HL-60 (cell line): Measurements from ENCODE around the gene GPR162.

Experiments used
- DNase-seq, 2 experiments: peaks; one replicate each; pipeline ENCODE4 v3.0.0-alpha.2; 2010 to 2020; ENCODE audit warnings: low read depth in 1 of 2, low spot score in 1 of 2
- H3K27ac ChIP-seq: fragments of 250-450 bp; sonication (Bioruptor Pico); replicated peaks from 2 replicates; pipeline ENCODE4 v1.5.1; 2020; ENCODE audit warnings: mild to moderate bottlenecking, moderate library complexity
- H3K27me3 ChIP-seq: fragments of 250-450 bp; sonication (Bioruptor Pico); 2 replicates; pipeline ENCODE4 v1.5.1; 2021; ENCODE audit warnings: mild to moderate bottlenecking, moderate library complexity; ENCODE audit not compliant: insufficient read depth, poor library complexity, severe bottlenecking
- H3K4me3 ChIP-seq: replicated peaks from 2 replicates; pipeline ENCODE4 v1.5.1; 2011; ENCODE audit warnings: mild to moderate bottlenecking, control low read depth, low read length; ENCODE audit not compliant: insufficient read depth
- CTCF ChIP-seq: IDR thresholded peaks from one replicate; pipeline ENCODE4 v1.5.1; 2011; ENCODE audit warnings: low read length, control low read depth, inconsistent platforms; ENCODE audit not compliant: insufficient read depth
- GABPA ChIP-seq: IDR thresholded peaks from 2 replicates; pipeline ENCODE4 v1.6.1; 2012; ENCODE audit warnings: low read depth
- POLR2AphosphoS5 ChIP-seq: IDR thresholded peaks from 2 replicates; pipeline ENCODE4 v1.6.1; 2012; ENCODE audit warnings: low read depth
- SPI1 ChIP-seq: IDR thresholded peaks from 2 replicates; pipeline ENCODE4 v1.6.1; 2012; ENCODE audit warnings: low read depth, mild to moderate bottlenecking, borderline replicate concordance
- TF ChIP-seq, protein P1 (sequence below): IDR thresholded peaks from 2 replicates; pipeline ENCODE4 v1.6.1; 2012; ENCODE audit warnings: low read depth; ENCODE audit not compliant: insufficient replicate concordance

Gene GPR162

DNA sequence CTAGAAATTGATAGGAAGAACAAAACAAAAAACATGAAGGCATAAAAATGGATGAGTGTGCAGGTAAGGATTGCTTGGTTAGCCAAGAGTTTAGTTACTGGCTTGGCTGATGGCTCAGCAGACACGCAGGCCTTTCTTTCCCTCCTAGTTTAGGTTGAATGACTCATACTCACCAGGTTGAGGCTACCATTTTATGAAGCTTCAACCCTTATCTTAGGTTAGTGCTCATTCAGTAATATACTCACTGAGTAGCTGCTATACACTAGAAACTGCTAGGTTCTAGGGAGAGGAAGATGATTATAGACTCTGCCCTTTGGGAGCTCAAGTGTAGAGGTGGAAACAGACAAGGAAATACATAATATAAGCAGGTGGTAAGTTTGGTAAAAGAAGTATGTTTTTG, 12.6 kb downstream of the GPR162 start:
- no peak for DNase-seq
- Histone ChIP-seq H3K27me3 (peaks cover 7% of the 10 kb centered on the region), H3K27ac (no peak overlapping the region), H3K4me3 (no peak overlapping the region)
- TF ChIP-seq POLR2AphosphoS5: no peak
- TF ChIP-seq, protein P1, sequence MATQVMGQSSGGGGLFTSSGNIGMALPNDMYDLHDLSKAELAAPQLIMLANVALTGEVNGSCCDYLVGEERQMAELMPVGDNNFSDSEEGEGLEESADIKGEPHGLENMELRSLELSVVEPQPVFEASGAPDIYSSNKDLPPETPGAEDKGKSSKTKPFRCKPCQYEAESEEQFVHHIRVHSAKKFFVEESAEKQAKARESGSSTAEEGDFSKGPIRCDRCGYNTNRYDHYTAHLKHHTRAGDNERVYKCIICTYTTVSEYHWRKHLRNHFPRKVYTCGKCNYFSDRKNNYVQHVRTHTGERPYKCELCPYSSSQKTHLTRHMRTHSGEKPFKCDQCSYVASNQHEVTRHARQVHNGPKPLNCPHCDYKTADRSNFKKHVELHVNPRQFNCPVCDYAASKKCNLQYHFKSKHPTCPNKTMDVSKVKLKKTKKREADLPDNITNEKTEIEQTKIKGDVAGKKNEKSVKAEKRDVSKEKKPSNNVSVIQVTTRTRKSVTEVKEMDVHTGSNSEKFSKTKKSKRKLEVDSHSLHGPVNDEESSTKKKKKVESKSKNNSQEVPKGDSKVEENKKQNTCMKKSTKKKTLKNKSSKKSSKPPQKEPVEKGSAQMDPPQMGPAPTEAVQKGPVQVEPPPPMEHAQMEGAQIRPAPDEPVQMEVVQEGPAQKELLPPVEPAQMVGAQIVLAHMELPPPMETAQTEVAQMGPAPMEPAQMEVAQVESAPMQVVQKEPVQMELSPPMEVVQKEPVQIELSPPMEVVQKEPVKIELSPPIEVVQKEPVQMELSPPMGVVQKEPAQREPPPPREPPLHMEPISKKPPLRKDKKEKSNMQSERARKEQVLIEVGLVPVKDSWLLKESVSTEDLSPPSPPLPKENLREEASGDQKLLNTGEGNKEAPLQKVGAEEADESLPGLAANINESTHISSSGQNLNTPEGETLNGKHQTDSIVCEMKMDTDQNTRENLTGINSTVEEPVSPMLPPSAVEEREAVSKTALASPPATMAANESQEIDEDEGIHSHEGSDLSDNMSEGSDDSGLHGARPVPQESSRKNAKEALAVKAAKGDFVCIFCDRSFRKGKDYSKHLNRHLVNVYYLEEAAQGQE: no peak
- no peak for TF ChIP-seq CTCF
- TF ChIP-seq SPI1: no peak

DNA sequence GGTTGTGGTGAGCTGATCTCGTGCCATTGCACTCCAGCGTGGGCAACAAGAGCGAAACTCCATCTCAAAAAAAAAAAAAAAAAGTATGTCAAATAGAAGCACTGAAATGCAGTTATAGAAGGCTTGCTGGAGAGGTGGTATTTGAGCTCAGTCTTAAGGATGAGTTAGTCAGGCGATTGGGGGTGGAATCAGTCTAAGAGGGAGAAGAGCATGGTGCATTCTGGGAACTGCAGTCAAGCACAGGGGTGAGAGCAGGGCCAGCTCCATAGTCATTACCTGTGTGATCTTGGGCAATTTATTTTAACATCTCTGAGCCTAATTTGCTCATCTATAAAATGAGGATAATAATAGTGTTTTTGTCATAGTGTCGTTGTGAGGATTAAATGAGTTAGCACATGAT, 13.3 kb downstream of the GPR162 start:
- DNase-seq: no peak

GRCh38 chr12:6836851-6837250, 15.2 kb downstream of the GPR162 start:
- Histone ChIP-seq H3K27ac (no peak overlapping the region), H3K4me3 (no peak overlapping the region), H3K27me3 (no peaks in the 10 kb centered on the region)
- no peak for DNase-seq
- TF ChIP-seq POLR2AphosphoS5 (no peak), CTCF (no peak), GABPA (no peak)
- TF ChIP-seq, protein P1: no peak

More for the DNA sequence above, 13.3 kb downstream of the GPR162 start:
- H3K4me3 ChIP-seq: no peak overlapping the region
- peaks cover under 1% of the 10 kb centered on the region for H3K27me3 ChIP-seq
- no peak overlapping the region for H3K27ac ChIP-seq
- no peak for TF ChIP-seq SPI1
- no peak for TF ChIP-seq GABPA
- TF ChIP-seq POLR2AphosphoS5: no peak
- TF ChIP-seq CTCF: no peak
- TF ChIP-seq, protein P1: no peak
